Limb (tissue), 2 donors: ENCODE results near the gene TLCD3A.
"Not testable (repeated sequence)": the region's sequence is repeated elsewhere in the genome, so short reads cannot be mapped to it uniquely, and the experiment has no call there.

Source experiments
- DNase-seq, 2 donors: peaks; one replicate each; pipeline ENCODE4 v3.0.0-alpha.2; 2016; ENCODE audit errors: extremely low spot score in 2 of 2

The TLCD3A gene

DNA sequence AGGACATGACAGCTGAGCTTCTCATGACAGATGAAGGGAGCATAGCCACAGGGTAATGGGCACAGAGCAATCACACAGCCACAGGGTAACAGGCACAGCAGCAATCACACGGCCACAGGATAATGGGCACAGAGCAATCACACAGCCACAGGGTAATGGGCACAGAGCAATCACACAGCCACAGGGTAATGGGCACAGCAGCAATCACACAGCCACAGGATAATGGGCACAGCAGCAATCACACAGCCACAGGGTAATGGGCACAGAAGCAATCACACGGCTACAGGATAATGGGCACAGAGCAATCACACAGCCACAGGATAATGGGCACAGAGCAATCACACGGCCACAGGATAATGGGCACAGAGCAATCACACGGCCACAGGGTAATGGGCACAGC, 16.2 kb downstream of the TLCD3A start:
- not testable (repeated sequence) for DNase-seq

DNA sequence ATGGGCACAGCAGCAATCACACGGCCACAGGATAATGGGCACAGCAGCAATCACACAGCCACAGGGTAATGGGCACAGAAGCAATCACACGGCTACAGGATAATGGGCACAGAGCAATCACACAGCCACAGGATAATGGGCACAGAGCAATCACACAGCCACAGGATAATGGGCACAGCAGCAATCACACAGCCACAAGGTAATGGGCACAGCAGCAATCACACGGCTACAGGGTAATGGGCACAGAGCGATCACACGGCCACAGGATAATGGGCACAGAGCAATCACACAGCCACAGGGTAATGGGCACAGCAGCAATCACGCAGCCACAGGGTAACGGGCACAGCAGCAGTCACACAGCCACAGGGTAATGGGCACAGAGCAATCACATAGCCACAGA, 17.0 kb downstream of the TLCD3A start:
- not testable (repeated sequence) for DNase-seq

DNA sequence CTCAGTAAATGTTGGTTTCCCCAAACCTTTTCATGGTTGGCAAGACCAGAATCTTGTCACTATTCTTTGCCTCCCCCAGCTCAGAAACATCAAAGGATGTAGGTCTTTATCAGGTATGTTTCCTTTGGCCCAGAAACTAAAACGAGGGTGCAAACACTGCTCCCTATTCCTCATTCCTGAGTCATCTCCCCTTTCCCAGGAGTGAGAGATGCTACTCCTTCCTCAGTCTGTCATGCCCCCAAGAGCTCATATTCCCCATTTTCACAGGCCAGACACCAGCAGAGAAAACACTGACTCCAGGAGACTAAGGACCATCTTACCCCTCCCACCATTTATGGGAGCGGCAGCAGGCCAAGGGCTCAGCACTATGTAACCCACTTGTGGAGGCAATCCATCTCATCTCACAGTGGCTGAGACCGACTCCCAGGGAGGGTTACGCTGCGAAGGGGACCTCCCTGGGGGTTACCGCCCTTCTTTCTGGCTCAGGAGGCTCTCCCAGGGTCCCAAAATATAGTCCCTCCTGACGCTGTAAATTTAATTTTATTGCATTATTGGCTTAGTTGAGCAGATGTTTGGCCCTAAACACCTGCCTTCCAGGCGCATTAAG, 18.1 kb downstream of the TLCD3A start:
- no peak for DNase-seq

DNA sequence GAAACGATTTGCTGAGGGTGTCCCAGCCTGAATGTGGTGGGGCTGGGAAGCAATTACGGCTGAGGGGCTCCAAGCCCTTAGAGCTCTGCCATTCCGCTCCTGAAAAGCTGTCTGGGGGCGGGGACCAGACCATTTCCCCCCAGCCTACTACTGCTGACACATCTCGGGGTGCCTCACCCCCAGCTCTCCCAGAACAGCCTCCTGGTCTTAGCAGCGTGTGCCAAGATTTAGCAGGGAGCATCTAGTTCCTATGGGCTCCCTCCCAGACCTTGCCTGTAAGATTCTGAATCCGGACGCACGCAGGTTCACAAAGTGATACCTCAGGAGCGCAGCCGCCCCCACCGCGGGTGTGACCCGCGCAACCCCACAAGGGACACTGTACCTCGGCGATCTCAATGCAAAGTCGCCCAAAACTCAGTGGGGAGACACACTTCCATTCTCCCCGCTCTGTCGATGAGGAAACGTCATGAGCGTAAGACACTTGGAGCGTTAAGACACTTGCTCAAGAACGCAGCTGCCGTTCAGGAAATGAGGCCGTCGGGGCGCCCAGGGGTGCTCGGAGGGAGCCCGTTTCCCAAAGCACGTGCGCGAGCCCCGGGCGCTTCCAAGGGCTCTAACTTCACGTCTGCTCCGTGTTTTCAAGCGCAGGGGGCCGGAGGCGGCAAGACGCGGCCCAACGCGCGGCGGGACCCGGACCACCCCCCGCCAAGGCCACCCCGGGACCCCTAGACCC, 19.0 kb downstream of the TLCD3A start:
- DNase-seq, result peak in 1 of 2 donors; percentile 41

DNA sequence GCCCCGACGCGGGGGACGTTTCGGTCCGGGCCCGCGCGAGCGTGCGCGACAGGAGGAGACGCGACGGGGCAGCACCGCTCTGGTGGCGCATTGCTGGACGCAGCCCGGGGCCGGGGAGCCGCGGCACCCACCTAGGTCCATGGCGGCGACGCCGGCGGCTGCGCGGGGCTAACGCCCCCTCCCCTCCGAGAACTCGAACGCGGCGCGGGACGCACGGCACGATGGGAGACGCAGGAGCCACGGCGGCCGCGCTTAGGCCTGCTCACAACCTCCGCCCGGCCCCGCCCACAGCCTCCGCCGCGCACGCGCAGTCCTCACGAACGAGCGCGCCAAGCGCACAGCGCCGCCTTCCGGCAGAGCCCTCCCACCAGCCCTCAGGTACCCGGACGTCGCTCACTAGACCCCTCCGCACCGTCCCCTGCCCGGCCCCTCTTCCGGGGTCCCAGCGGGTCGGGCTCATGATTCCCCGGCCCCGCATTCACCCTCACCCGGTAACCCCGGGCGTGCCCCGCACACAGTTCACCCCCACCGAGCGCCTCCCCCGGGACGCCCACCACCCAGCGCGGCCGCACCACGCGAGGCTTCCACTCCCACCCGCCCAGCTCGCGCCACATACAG, 19.7 kb downstream of the TLCD3A start, which contains the start of gene GEMIN4:
Gene GEMIN4, minus strand, starts transcription at position 263 of the 618 bp plus-strand sequence. Its CDS starts 122 bp downstream, at position 141.
- DNase-seq, result peak; percentile 93 to 99

GRCh38 chr17:752620-753219, 20.3 kb downstream of the TLCD3A start:
- DNase-seq, result peak; percentile 65 to 75

- no peak for DNase-seq
Measured at GRCh38 chr17:753418-753817, 21.0 kb downstream of the TLCD3A start.

DNA sequence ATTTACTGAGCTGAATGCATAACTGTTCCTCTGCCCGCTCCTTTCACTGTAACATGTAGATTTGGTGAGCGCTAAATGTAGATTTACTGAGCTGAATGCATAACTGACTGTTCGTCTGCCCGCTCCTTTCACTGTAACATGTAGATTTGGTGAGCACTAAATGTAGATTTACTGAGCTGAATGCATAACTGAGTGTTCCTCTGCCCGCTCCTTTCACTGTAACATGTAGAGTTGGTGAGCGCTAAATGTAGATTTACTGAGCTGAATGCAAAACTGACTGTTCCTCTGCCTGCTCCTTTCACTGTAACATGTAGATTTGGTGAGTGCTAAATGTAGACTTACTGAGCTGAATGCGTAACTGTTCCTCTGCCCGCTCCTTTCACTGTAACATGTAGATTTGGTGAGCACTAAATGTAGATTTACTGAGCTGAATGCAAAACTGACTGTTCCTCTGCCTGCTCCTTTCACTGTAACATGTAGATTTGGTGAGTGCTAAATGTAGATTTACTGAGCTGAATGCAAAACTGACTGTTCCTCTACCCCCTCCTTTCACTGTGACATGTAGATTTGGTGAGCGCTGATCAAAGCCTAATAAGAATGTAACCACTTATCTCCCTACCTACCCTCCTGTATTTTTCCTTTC, 23.0 kb downstream of the TLCD3A start:
- not testable (repeated sequence) for DNase-seq

- not testable (repeated sequence) for DNase-seq
Measured at GRCh38 chr17:756010-756567, 23.7 kb downstream of the TLCD3A start.

DNA sequence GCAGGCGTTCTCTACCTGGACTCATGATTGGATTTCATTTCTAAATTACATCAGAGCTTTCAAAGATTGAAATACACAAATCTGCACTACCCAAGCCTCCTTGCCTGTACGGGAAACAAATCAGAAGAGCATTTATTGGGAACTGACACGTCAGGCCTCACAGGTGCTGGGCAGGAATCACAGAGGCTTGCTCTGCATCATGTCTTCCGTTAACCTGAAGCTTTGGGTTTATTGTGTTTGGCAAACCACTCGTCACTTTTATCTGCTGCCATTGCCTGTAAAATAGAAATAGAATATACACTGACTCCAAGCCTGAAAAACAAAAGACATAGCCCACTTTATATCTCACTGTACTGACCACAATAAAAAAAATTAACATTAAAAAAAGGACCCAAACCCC, 27.6 kb downstream of the TLCD3A start:
- DNase-seq, result no peak

DNA sequence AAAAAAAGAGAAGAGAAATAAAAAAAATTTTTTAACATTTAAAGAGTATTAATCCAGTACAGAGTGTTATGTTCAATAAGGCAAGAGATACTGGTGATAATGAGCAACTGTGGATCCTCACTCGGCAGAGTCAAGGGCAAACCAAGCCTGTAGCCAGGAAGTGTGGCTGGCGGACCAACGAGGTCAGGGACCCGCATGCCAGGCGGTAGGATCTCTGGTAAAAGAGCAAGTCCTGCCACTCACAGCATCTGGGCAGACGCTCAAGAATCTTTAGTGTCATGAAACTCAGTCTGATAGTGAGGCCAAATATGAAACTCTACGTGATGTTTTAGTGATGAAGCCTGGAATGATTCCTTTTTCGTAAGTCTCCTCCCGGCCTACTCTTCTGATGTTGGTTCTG, 28.0 kb downstream of the TLCD3A start:
- DNase-seq, result no peak

DNA sequence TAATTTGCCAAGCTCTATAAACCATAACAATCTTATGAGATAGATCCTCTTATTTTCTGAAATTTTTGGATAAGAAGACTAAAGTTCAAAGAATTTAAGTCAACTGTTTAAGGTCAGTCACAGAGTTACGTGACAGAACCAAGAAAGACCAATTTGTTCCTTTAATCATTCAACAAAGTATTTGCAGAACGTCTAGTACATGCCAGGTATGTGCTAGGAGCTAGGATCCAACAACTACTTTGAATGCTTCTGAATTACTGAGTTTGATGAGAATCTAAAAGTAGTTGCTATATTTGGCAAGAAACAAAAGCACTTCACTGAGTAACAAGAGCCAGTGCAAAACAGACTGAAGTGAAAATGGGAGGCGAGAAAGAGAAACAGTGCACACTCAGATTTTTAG, 34.7 kb downstream of the TLCD3A start:
- DNase-seq, result no peak

DNA sequence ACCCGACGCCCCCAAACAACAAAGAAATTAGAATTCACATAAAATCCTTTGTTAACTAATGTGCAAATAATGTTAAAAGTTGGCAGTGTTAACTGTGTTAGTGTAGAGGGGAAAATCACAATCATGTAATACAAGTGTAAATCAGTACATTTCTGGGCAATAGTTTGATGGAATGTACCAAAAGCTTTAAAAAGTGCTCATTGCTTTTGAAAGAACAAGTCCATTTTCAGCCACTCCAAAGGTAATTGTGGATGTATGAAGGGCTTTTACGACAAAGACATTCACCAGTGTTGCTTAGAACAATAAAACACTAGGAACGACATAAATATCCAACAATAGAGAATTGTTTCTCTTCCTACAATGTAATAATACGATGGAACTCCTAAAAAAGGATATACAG, 40.6 kb downstream of the TLCD3A start:
- DNase-seq, result no peak

- DNase-seq, result no peak
Measured at GRCh38 chr17:773467-774312, 41.3 kb downstream of the TLCD3A start.

GRCh38 chr17:774313-774584, 41.9 kb downstream of the TLCD3A start:
- no peak for DNase-seq

DNA sequence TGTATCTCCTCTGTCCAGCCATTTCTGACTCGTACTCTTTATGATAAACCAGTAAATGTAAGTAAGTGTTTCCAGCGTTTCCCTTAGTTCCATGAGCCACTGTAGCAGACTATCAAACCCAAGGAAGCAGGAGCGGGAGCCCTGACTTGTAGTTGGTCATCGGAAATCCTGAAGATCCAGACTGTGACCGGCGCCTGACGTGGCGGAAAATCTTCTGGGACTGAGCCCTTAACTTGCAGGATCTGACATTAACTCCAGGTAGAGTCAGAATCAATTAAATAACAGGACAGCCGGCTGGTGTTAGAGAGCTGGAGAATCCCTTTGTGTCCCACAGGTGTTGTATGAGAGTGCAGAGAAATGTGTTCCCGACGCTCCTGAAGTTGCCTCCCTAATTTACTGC, 45.7 kb downstream of the TLCD3A start:
- DNase-seq, result no peak

DNA sequence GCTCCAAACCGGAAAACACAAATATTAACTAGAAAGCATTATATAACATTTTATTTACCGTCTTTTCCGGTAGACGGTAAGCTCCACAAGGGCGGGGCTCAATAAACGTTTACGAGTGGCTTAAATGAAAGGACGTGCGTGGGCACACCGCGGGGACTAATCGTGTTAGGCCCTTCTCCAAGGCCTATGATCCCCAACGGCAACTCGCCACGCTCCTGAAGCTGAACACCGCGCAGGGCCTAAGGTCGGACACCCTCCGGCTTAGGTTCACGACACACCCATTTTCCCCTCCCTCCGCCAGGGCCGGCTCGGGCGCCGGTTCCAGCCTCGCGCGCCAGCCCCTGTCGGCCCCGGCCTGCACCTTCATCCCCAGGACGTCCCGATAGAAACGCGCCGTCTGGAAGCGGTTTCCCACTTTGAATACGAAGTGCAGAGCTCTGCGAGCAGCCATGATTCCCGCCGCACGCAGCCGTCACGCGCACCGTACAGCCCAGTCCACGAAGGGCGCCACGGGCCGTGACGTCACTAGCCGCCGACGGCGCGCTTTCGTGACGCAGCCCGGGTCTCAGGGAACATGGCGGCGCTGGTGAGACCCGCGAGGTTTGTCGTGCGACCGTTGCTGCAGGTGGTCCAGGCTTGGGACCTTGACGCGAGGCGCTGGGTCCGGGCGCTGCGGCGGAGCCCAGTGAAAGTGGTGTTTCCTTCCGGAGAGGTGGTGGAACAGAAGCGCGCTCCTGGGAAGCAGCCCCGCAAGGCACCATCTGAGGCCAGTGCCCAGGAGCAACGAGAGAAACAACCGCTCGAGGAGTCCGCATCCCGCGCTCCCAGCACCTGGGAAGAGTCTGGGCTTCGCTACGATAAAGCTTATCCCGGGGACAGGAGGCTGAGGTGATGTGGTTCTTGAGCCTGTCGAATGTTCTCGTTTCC, 49.7 kb downstream of the TLCD3A start, which contains the start of the genes GLOD4 and MRM3:
Gene GLOD4, minus strand, starts transcription at position 476 of the 927 bp plus-strand sequence. Its CDS starts 25 bp downstream, at position 451.
Gene MRM3, plus strand, starts transcription at position 549 of the 927 bp plus-strand sequence. Its CDS starts 26 bp downstream, at position 575.
- peak; percentile 92 to 98 for DNase-seq

- no peak for DNase-seq
Measured at GRCh38 chr17:784143-784542, 51.7 kb downstream of the TLCD3A start.

DNA sequence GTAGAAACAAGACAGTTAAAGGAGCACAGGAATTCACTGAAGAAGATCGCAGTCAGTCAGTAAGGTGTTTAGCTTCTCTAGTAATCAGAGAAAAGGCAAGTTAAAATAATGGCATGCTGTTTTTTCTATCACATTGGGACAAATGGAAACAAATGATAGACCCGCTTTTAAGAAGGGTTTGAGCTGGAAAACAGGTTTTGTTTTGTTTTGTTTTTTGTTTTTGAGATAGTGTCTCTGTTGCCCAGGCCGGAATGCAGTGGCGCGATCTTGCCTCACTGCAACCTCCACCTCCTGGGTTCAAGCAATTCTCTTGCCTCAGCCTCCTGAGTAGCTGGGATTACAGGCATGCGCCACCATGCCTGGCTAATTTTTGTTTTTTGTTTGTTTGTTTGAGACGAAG, 53.5 kb downstream of the TLCD3A start:
- DNase-seq, result not testable (repeated sequence)
